BLaER1 (cell line): ENCODE measurements around the gene IPMK.
"Not testable (repeated sequence)": the region's sequence is repeated elsewhere in the genome, so short reads cannot be mapped to it uniquely, and the experiment has no call there.

ENCODE experiments used
- H3K27ac ChIP-seq: shearing (Covaris generic); formaldehyde crosslinking; 2 replicates; pipeline ENCODE4 v1.8.1; 2022
- H3K27me3 ChIP-seq: shearing (Covaris generic); formaldehyde crosslinking; 2 replicates; pipeline ENCODE4 v1.8.1; 2022
- H3K36me3 ChIP-seq: shearing (Covaris generic); formaldehyde crosslinking; 2 replicates; pipeline ENCODE4 v1.8.1; 2022
- H3K4me1 ChIP-seq: shearing (Covaris generic); formaldehyde crosslinking; 2 replicates; pipeline ENCODE4 v1.8.1; 2022
- H3K4me2 ChIP-seq: shearing (Covaris generic); formaldehyde crosslinking; 2 replicates; pipeline ENCODE4 v1.8.1; 2022
- H3K4me3 ChIP-seq: shearing (Covaris generic); formaldehyde crosslinking; 2 replicates; pipeline ENCODE4 v1.8.1; 2022
- H3K9ac ChIP-seq: shearing (Covaris generic); formaldehyde crosslinking; 2 replicates; pipeline ENCODE4 v1.8.1; 2022
- H3K9me3 ChIP-seq: shearing (Covaris generic); formaldehyde crosslinking; 2 replicates; pipeline ENCODE4 v1.8.1; 2022
- H4K20me1 ChIP-seq: shearing (Covaris generic); formaldehyde crosslinking; 2 replicates; pipeline ENCODE4 v1.8.1; 2022
- Cebpa-rat ChIP-seq: shearing (Covaris generic); IDR thresholded peaks from 2 replicates; pipeline ENCODE4 v1.8.1; 2022

Gene IPMK

GRCh38 chr10:58173391-58173790 lies 94.3 kb downstream of the IPMK start:
- Histone ChIP-seq H3K4me3 (no peak overlapping the region), H4K20me1 (no peaks in the 10 kb centered on the region), H3K27ac (no peak overlapping the region), H3K9me3 (no peaks in the 10 kb centered on the region), H3K4me1 (peaks cover 7% of the 10 kb centered on the region; the same call in 1 of the 2 replicates), H3K36me3 (no peaks in the 10 kb centered on the region), H3K4me2 (no peak overlapping the region), H3K9ac (no peak overlapping the region), H3K27me3 (no peaks in the 10 kb centered on the region)
- TF ChIP-seq Cebpa-rat, result no peak

- H3K36me3 ChIP-seq, result no peaks in the 10 kb centered on the region
- no peak overlapping the region for H3K27ac ChIP-seq
- no peak for TF ChIP-seq Cebpa-rat
- H3K9me3 ChIP-seq, result no peaks in the 10 kb centered on the region
- H3K9ac ChIP-seq, result no peak overlapping the region
- H3K4me3 ChIP-seq, result no peak overlapping the region
- no peak overlapping the region for H3K4me2 ChIP-seq
- H4K20me1 ChIP-seq, result no peaks in the 10 kb centered on the region
- H3K4me1 ChIP-seq, result peaks cover 7% of the 10 kb centered on the region; the same call in 1 of the 2 replicates
- no peaks in the 10 kb centered on the region for H3K27me3 ChIP-seq
These were observed 96.5 kb downstream of the IPMK start for GRCh38 chr10:58171146-58171545.

GRCh38 chr10:58164517-58164916 lies 103.2 kb downstream of the IPMK start:
- no peaks in the 10 kb centered on the region for H3K27me3 ChIP-seq
- no peaks in the 10 kb centered on the region for H4K20me1 ChIP-seq
- H3K4me1 ChIP-seq, result no peaks in the 10 kb centered on the region
- no peak overlapping the region for H3K9ac ChIP-seq
- H3K4me2 ChIP-seq, result no peak overlapping the region
- H3K27ac ChIP-seq, result no peak overlapping the region
- H3K9me3 ChIP-seq, result no peaks in the 10 kb centered on the region
- no peak overlapping the region for H3K4me3 ChIP-seq
- no peak for TF ChIP-seq Cebpa-rat
- no peaks in the 10 kb centered on the region for H3K36me3 ChIP-seq

- Histone ChIP-seq H3K4me3 (no peak overlapping the region), H3K27ac (no peak overlapping the region), H3K9me3 (no peaks in the 10 kb centered on the region), H3K4me2 (no peak overlapping the region), H3K9ac (no peak overlapping the region), H4K20me1 (no peaks in the 10 kb centered on the region), H3K36me3 (no peaks in the 10 kb centered on the region), H3K27me3 (no peaks in the 10 kb centered on the region), H3K4me1 (no peaks in the 10 kb centered on the region)
- no peak for TF ChIP-seq Cebpa-rat
These were observed 108.9 kb downstream of the IPMK start for GRCh38 chr10:58158806-58159205.

- Histone ChIP-seq H3K4me1 (no peaks in the 10 kb centered on the region), H3K36me3 (no peaks in the 10 kb centered on the region), H3K4me3 (no peak overlapping the region), H3K4me2 (no peak overlapping the region), H3K27me3 (no peaks in the 10 kb centered on the region), H3K27ac (no peak overlapping the region), H4K20me1 (no peaks in the 10 kb centered on the region), H3K9me3 (no peaks in the 10 kb centered on the region), H3K9ac (no peak overlapping the region)
- TF ChIP-seq Cebpa-rat, result no peak
These were observed 110.5 kb downstream of the IPMK start for GRCh38 chr10:58157076-58157766.

- not testable (repeated sequence) for H3K9ac ChIP-seq, H3K27me3 ChIP-seq, H3K27ac ChIP-seq, H4K20me1 ChIP-seq, H3K4me1 ChIP-seq, H3K4me3 ChIP-seq, H3K36me3 ChIP-seq, H3K4me2 ChIP-seq, H3K9me3 ChIP-seq
These were observed 111.8 kb downstream of the IPMK start for GRCh38 chr10:58155941-58156340.

- Histone ChIP-seq H4K20me1 (no peaks in the 10 kb centered on the region; the same call in 1 of the 2 replicates), H3K27me3 (no peaks in the 10 kb centered on the region), H3K27ac (no peak overlapping the region), H3K4me3 (no peak overlapping the region), H3K9ac (no peak overlapping the region), H3K4me2 (no peak overlapping the region), H3K4me1 (no peaks in the 10 kb centered on the region), H3K36me3 (no peaks in the 10 kb centered on the region), H3K9me3 (no peaks in the 10 kb centered on the region)
- no peak for TF ChIP-seq Cebpa-rat
These were observed 113.9 kb downstream of the IPMK start for GRCh38 chr10:58153751-58154150.

GRCh38 chr10:58152673-58153263 lies 114.9 kb downstream of the IPMK start:
- Histone ChIP-seq H3K4me3 (no peak overlapping the region), H3K36me3 (no peaks in the 10 kb centered on the region), H3K9ac (no peak overlapping the region), H3K27ac (no peak overlapping the region), H4K20me1 (no peaks in the 10 kb centered on the region; the same call in 1 of the 2 replicates), H3K9me3 (no peaks in the 10 kb centered on the region), H3K4me1 (no peaks in the 10 kb centered on the region), H3K4me2 (no peak overlapping the region), H3K27me3 (no peaks in the 10 kb centered on the region)
- no peak for TF ChIP-seq Cebpa-rat

GRCh38 chr10:58150290-58150689 lies 117.4 kb downstream of the IPMK start:
- no peak for TF ChIP-seq Cebpa-rat
- no peaks in the 10 kb centered on the region for H3K9me3 ChIP-seq
- no peak overlapping the region for H3K27ac ChIP-seq

GRCh38 chr10:58143944-58144343 lies 123.8 kb downstream of the IPMK start:
- Histone ChIP-seq H3K4me3 (no peak overlapping the region), H3K36me3 (no peaks in the 10 kb centered on the region), H3K9ac (no peak overlapping the region), H3K27me3 (no peaks in the 10 kb centered on the region), H3K27ac (no peak overlapping the region), H4K20me1 (no peaks in the 10 kb centered on the region), H3K9me3 (peaks cover 6% of the 10 kb centered on the region), H3K4me1 (no peaks in the 10 kb centered on the region), H3K4me2 (no peak overlapping the region)
- TF ChIP-seq Cebpa-rat, result no peak

More at GRCh38 chr10:58150290-58150689, 117.4 kb downstream of the IPMK start:
- Histone ChIP-seq H3K4me3 (no peak overlapping the region), H3K9ac (no peak overlapping the region), H3K4me1 (no peaks in the 10 kb centered on the region), H3K4me2 (no peak overlapping the region), H3K36me3 (no peaks in the 10 kb centered on the region), H3K27me3 (no peaks in the 10 kb centered on the region), H4K20me1 (no peaks in the 10 kb centered on the region; the same call in 1 of the 2 replicates)
